ENCODE results near the gene ARCN1.
"Not testable (repeated sequence)": the region's sequence is repeated elsewhere in the genome, so short reads cannot be mapped to it uniquely, and the experiment has no call there.

ARCN1 gene

GRCh38 chr11:118606844-118607228, 34.6 kb downstream of the ARCN1 start:
- no peak for DNase-seq

GRCh38 chr11:118607401-118608359, 35.5 kb downstream of the ARCN1 start, which contains the start of gene PHLDB1:
Gene PHLDB1, plus strand, starts transcription at chr11:118607615. Its CDS starts 6,222 bp downstream, at chr11:118613837.
- DNase-seq, result peak; percentile 77

- peak; percentile 68 for DNase-seq
Measured at GRCh38 chr11:118608360-118609227, 36.4 kb downstream of the ARCN1 start.

- DNase-seq, result peak; percentile 30
Measured at GRCh38 chr11:118609380-118610224, 37.4 kb downstream of the ARCN1 start.

- DNase-seq, result no peak
Measured at GRCh38 chr11:118610225-118610772, 38.1 kb downstream of the ARCN1 start.

- peak; percentile 90 for DNase-seq
Measured at GRCh38 chr11:118610773-118611432, 38.7 kb downstream of the ARCN1 start.

- DNase-seq, result not testable (repeated sequence)
Measured at GRCh38 chr11:118611433-118611795, 39.2 kb downstream of the ARCN1 start.

GRCh38 chr11:118612378-118612777, 40.2 kb downstream of the ARCN1 start:
- no peak for DNase-seq

GRCh38 chr11:118614511-118614910, 42.3 kb downstream of the ARCN1 start:
- DNase-seq, result no peak

GRCh38 chr11:118615282-118615975, 43.2 kb downstream of the ARCN1 start:
- DNase-seq, result no peak

- peak; percentile 45 for DNase-seq
Measured at GRCh38 chr11:118615976-118616371, 43.8 kb downstream of the ARCN1 start.

GRCh38 chr11:118618115-118618990, 46.1 kb downstream of the ARCN1 start:
- DNase-seq, result peak; percentile 27

GRCh38 chr11:118618991-118619375, 46.8 kb downstream of the ARCN1 start:
- no peak for DNase-seq

- DNase-seq, result peak; percentile 43
Measured at GRCh38 chr11:118619444-118620197, 47.4 kb downstream of the ARCN1 start.

- no peak for DNase-seq
Measured at GRCh38 chr11:118620529-118621070, 48.4 kb downstream of the ARCN1 start.

GRCh38 chr11:118621071-118621783, 49.0 kb downstream of the ARCN1 start:
- peak; percentile 97 for DNase-seq

GRCh38 chr11:118621784-118622375, 49.7 kb downstream of the ARCN1 start:
- peak; percentile 68 for DNase-seq

All from NCI-H69 (cell line).